BLaER1 (cell line): ENCODE measurements around the gene ANKRD12.

Source experiments
- H3K27ac ChIP-seq: shearing (Covaris generic); formaldehyde crosslinking; 2 replicates; pipeline ENCODE4 v1.8.1; 2022
- H3K27me3 ChIP-seq: shearing (Covaris generic); formaldehyde crosslinking; 2 replicates; pipeline ENCODE4 v1.8.1; 2022
- H3K36me3 ChIP-seq: shearing (Covaris generic); formaldehyde crosslinking; 2 replicates; pipeline ENCODE4 v1.8.1; 2022
- H3K4me1 ChIP-seq: shearing (Covaris generic); formaldehyde crosslinking; 2 replicates; pipeline ENCODE4 v1.8.1; 2022
- H3K4me2 ChIP-seq: shearing (Covaris generic); formaldehyde crosslinking; 2 replicates; pipeline ENCODE4 v1.8.1; 2022
- H3K4me3 ChIP-seq: shearing (Covaris generic); formaldehyde crosslinking; 2 replicates; pipeline ENCODE4 v1.8.1; 2022
- H3K9ac ChIP-seq: shearing (Covaris generic); formaldehyde crosslinking; 2 replicates; pipeline ENCODE4 v1.8.1; 2022
- H3K9me3 ChIP-seq: shearing (Covaris generic); formaldehyde crosslinking; 2 replicates; pipeline ENCODE4 v1.8.1; 2022
- H4K20me1 ChIP-seq: shearing (Covaris generic); formaldehyde crosslinking; 2 replicates; pipeline ENCODE4 v1.8.1; 2022
- Cebpa-rat ChIP-seq: shearing (Covaris generic); IDR thresholded peaks from 2 replicates; pipeline ENCODE4 v1.8.1; 2022

ANKRD12 gene

DNA sequence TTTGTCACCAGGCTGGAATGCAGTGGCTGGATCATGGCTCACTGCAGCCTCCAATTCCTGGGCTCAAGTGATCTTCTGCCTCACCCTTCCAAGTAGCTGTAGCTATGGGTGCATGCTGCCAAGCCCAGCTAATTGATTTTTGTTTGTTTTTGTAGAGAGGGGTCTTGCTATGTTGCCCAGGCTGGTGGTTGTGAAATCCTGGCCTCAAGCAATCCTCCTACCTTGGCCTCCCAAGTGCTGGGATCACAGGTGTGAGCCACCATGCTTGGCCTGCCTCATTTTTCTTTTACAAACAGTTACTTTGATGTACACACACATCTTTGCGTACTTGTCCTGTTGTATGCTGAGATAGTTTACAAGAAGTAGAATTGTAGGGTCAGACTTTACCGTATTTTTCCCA is 13.1 kb upstream of the ANKRD12 start:
- H3K9me3 ChIP-seq = no peaks in the 10 kb centered on the region
- no peak overlapping the region for H3K27ac ChIP-seq
- H3K27me3 ChIP-seq = no peaks in the 10 kb centered on the region
- H3K36me3 ChIP-seq = peaks cover 87% of the 10 kb centered on the region
- H3K4me3 ChIP-seq = no peak overlapping the region
- no peak overlapping the region for H3K4me2 ChIP-seq
- peaks cover 2% of the 10 kb centered on the region; the same call in 1 of the 2 replicates for H3K4me1 ChIP-seq
- TF ChIP-seq Cebpa-rat = no peak
- H3K9ac ChIP-seq = no peak overlapping the region
- H4K20me1 ChIP-seq = peaks cover 60% of the 10 kb centered on the region

DNA sequence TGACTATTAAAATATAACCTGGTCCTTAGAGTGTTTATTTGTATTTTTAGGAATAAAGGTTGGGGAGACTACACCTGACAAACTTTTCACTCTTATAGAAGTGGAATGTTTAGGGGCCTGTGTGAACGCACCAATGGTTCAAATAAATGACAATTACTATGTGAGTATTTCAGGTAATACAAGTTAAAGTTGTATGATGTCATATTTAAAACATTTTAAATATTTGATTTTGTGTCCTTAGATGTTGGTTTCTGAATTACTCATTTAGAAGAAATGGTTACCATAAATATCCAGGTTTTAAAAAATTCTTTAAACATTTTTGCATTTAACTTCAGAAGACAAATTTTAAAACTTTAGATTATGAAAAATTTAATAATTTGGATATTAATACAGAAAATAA is 11.8 kb upstream of the ANKRD12 start:
- no peak overlapping the region for H3K4me2 ChIP-seq
- no peak for TF ChIP-seq Cebpa-rat
- no peak overlapping the region for H3K27ac ChIP-seq
- H4K20me1 ChIP-seq = peaks cover 49% of the 10 kb centered on the region
- H3K4me1 ChIP-seq = no peaks in the 10 kb centered on the region
- H3K9me3 ChIP-seq = no peaks in the 10 kb centered on the region
- H3K36me3 ChIP-seq = peaks cover 89% of the 10 kb centered on the region
- no peaks in the 10 kb centered on the region for H3K27me3 ChIP-seq
- no peak overlapping the region for H3K9ac ChIP-seq
- H3K4me3 ChIP-seq = no peak overlapping the region

DNA sequence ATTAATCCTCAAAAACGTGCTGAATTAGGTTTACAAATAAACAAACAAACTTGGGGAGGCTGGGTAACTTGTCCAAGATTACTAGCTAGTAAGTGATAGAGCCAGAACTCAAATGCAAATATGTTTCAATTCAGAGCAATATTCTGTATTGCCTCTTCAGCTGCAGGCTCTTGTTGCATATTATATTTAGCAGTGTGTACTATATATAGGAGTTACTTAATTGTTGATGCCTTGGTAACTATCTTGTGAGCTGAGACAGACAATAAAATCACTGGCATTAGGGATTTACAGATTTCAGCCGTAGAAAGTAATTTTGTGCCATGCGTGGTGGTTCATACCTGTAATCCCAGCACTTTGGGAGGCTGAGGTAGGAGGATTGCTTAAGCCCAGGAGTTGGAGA is 10.2 kb upstream of the ANKRD12 start:
- no peak overlapping the region for H3K9ac ChIP-seq
- no peak overlapping the region for H3K27ac ChIP-seq
- no peak overlapping the region for H3K4me2 ChIP-seq
- no peaks in the 10 kb centered on the region for H3K9me3 ChIP-seq
- no peak for TF ChIP-seq Cebpa-rat
- no peaks in the 10 kb centered on the region for H3K4me1 ChIP-seq
- no peak overlapping the region for H3K4me3 ChIP-seq
- H4K20me1 ChIP-seq = peaks cover 46% of the 10 kb centered on the region
- H3K36me3 ChIP-seq = peaks cover 98% of the 10 kb centered on the region
- no peaks in the 10 kb centered on the region for H3K27me3 ChIP-seq

DNA sequence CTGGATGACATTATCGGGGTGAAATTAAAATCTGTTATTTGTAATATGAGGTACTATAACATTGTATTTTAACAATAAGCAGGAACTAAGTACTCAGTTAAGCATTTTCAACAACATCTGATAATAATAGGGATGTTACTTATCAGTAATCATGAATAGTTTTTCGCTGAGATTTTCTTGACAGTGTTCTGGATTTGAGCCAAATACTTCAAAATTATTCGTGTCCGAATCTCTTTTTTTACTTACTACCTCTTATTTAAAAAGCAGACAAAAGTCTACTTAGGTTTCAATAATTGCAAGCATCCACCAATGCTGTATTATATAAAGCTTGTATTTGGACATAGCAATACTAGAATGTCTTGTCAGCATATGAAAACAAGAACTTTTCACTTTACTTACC is 6.4 kb upstream of the ANKRD12 start:
- Histone ChIP-seq H3K9me3 (no peaks in the 10 kb centered on the region), H3K36me3 (peaks cover 98% of the 10 kb centered on the region), H3K9ac (no peak overlapping the region), H3K27ac (no peak overlapping the region), H3K4me3 (no peak overlapping the region), H3K4me1 (peaks cover 8% of the 10 kb centered on the region), H4K20me1 (peaks cover 41% of the 10 kb centered on the region), H3K4me2 (no peak overlapping the region), H3K27me3 (no peaks in the 10 kb centered on the region)
- no peak for TF ChIP-seq Cebpa-rat

DNA sequence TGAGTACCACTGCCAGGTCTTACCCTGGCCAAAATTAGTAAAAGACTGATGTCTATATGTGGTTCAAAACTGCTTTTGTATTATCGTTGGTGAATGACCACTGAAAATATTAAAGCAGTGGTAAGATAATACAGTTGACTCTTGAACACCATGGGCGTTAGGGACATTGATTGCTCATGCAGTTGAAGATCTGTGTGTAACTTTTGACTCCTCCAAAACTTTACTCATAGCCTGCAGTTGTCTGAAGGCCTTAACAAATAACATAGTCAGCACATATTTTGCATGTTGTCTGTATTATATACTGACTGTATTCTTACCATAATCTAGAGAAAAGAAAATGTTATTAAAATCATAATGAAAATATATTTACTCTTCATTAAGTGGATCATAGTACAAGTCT is 5.8 kb upstream of the ANKRD12 start:
- Histone ChIP-seq H3K4me1 (peaks cover 14% of the 10 kb centered on the region), H3K4me3 (no peak overlapping the region), H3K27me3 (no peaks in the 10 kb centered on the region), H3K36me3 (peaks cover 94% of the 10 kb centered on the region), H3K9me3 (no peaks in the 10 kb centered on the region), H3K27ac (no peak overlapping the region), H4K20me1 (peaks cover 43% of the 10 kb centered on the region), H3K4me2 (no peak overlapping the region), H3K9ac (no peak overlapping the region)
- TF ChIP-seq Cebpa-rat = no peak

DNA sequence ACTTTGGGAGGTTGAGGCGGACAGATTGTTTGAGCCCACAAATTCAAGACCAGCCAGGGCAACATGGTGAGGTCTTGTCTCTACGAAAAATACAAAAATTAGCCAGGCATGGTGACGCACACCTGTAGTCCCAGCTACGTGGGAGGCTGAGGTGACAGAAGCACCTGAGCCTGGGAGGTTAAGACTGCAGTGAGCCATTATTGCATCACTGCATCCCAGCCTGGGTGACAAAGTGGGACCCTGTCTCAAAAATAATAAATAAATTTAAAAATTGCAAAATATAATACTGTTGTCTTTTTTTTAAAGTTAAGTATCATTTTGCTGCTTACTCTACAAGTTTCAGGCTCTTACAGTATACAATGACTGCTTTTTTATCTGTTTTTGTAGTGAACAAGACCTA is 4.0 kb upstream of the ANKRD12 start:
- Histone ChIP-seq H3K9me3 (no peaks in the 10 kb centered on the region), H4K20me1 (peaks cover 42% of the 10 kb centered on the region), H3K9ac (no peak overlapping the region), H3K36me3 (peaks cover 75% of the 10 kb centered on the region), H3K27ac (no peak overlapping the region), H3K4me1 (peaks cover 15% of the 10 kb centered on the region), H3K4me2 (no peak overlapping the region), H3K27me3 (no peaks in the 10 kb centered on the region), H3K4me3 (no peak overlapping the region)
- no peak for TF ChIP-seq Cebpa-rat

DNA sequence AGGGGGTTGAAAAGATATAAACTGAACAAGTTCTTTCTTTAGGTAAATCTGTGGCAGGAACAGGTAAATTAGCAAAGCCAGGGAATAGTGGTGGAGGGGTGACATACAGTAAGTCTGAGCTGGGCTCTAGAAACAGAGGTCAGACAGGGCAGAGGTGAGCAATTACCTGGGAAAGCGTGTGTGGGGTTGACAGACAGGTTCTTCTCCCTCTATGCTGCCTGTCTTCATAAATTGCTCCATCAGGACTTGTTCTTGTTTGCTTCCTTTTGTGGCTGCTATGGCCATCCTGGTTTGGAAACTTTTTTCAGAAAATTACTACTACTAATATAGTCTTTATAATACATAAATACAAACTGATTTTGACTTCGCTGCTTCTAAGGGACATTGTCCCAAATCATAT is 3.4 kb upstream of the ANKRD12 start:
- no peak overlapping the region for H3K9ac ChIP-seq
- H3K27me3 ChIP-seq = no peaks in the 10 kb centered on the region
- H4K20me1 ChIP-seq = peaks cover 42% of the 10 kb centered on the region
- no peaks in the 10 kb centered on the region for H3K9me3 ChIP-seq
- H3K27ac ChIP-seq = no peak overlapping the region
- peaks cover 70% of the 10 kb centered on the region for H3K36me3 ChIP-seq
- no peak overlapping the region for H3K4me3 ChIP-seq
- TF ChIP-seq Cebpa-rat = no peak
- H3K4me2 ChIP-seq = no peak overlapping the region
- peaks cover 19% of the 10 kb centered on the region for H3K4me1 ChIP-seq

DNA sequence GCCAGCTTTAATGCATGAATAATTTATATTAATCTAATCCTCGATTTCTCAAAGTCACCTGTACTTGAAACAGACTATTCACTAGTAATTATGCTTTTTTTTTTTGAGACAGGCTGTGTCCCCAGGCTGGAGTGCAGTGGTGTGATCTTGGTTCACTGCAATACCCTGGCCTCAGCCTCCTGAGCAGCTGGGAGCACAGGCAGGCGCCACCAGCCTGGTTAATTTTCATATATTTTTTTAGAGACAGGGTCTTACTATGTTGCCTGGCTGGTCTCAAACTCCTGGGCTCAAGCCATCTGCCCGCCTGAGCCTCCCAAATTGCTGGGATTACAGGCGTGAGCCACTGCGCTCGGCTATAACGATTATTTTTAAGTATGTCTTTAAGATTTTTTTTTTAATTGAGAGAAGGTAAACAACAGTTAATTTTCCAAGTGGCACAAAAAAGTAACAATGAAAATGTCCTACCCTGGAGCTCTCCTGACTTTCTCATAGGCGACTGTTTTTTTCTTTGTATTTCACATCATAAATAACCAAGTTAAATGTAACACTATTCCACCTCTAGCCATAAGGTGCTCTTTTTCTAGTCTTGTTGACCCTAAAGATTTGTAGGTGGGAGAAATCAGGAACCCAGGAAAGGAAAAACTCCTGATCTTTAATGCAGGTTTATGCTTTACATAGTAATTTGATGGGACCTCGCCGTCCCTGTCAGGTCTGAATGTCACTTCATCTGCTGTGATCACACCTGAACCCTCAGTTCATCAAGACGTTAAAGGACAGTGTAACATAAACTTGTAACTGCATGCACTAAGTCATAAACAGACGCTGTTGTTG is 1.3 kb upstream of the ANKRD12 start:
- Histone ChIP-seq H3K9ac (peak overlapping the region; percentile 87), H3K27me3 (no peaks in the 10 kb centered on the region), H3K4me2 (peak overlapping the region; percentile 94), H3K27ac (peak overlapping the region; percentile 84), H3K36me3 (peaks cover 49% of the 10 kb centered on the region), H4K20me1 (peaks cover 63% of the 10 kb centered on the region), H3K4me3 (peak overlapping the region; percentile 91), H3K9me3 (no peaks in the 10 kb centered on the region), H3K4me1 (peaks cover 40% of the 10 kb centered on the region)
- no peak for TF ChIP-seq Cebpa-rat

DNA sequence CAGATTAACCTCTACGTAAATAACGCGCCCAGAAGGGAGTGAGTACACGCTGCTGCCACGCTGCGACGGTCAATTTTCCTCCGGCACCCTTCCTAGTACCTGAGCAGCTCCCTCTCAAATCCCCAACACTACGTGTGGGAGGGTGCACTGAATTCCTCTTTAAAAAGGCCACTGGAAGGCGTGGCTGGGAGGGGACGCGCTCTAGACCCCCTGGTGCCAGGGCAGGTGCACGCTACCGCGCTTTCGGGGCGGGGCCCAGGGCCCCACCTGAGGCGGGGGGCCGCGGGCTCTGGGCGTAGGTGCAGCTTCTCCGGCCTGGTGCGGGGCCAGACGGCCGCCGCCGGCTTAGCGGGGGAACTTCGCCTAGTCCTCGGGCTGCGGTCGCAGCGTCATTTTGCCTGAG is 668 bp upstream of the ANKRD12 start:
- H3K4me3 ChIP-seq = peak overlapping the region; percentile 91
- peak overlapping the region; percentile 87 for H3K9ac ChIP-seq
- H3K27me3 ChIP-seq = no peaks in the 10 kb centered on the region
- H3K4me1 ChIP-seq = peaks cover 46% of the 10 kb centered on the region
- peaks cover 65% of the 10 kb centered on the region for H4K20me1 ChIP-seq
- no peak for TF ChIP-seq Cebpa-rat
- no peaks in the 10 kb centered on the region for H3K9me3 ChIP-seq
- H3K27ac ChIP-seq = peak overlapping the region; percentile 84
- H3K36me3 ChIP-seq = peaks cover 43% of the 10 kb centered on the region
- H3K4me2 ChIP-seq = peak overlapping the region; percentile 94

DNA sequence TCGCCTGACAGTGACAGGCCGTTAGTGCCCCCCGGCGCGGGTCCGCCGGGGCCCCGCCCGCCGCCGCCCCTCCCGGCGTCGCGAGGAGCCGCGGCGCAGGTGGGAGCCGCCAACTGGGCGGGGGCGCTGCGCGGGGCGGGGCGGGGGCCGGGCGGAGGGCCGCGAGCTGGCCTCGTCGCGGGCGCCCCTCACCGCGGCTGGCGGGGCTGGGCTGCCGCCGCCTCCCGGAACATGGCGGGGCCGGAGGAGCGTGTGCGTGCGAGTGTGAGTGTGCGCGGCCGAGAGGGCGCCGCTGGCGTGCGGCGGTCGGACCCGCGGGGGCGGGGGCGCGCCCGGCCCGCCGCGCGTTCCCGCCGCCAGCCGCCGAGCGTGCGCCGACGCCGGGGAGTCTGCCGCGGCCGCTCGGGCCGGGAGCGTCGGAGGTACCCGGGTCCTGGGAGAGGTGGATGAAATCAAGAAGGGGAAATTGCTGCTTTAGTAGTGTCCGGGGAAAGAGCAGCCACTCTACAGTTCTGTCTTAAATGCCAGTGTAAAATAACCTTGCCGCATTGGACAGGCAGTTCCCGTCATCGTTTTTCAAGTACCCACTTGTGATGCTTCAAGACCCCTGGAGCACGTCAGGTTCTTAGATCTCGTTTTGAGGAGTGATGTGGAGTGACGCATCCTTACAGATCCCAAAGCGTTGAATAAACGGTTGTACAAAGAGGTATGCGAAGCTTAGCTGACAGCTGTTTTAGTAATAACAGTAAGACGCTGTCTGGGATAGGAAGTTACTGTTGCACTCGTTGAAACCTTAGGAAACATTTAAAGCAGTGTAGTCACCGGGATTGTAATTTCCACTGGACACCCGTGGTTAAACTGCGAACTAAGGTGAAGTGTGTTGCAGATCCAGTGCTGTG is 836 bp downstream of the ANKRD12 start:
- H3K9ac ChIP-seq = peak overlapping the region; percentile 84
- no peaks in the 10 kb centered on the region for H3K27me3 ChIP-seq
- peak overlapping the region; percentile 84 for H3K27ac ChIP-seq
- peak overlapping the region; percentile 91 for H3K4me3 ChIP-seq
- H3K4me2 ChIP-seq = peak overlapping the region; percentile 81
- peaks cover 46% of the 10 kb centered on the region for H3K4me1 ChIP-seq
- no peaks in the 10 kb centered on the region for H3K9me3 ChIP-seq
- H4K20me1 ChIP-seq = peaks cover 67% of the 10 kb centered on the region
- H3K36me3 ChIP-seq = peaks cover 28% of the 10 kb centered on the region
- no peak for TF ChIP-seq Cebpa-rat
